HCT116 (cell line): ENCODE results near the gene FAM53A. TPM values are rescaled to one million over a fixed set of nuclear protein-coding genes. Genes with fewer than 3 reads are reported as not detected.

Source experiments
- ATAC-seq: fragments of 200-7000 bp; cut with Tn5 transposase; 2 replicates; pipeline ENCODE4 v1.9.1; 2020; ENCODE audit warnings: mild to moderate bottlenecking, moderate library complexity
- BruUV-seq: library from RNA; stranded (reverse); fragments of 400-500 nt; replicated peaks from 2 replicates; lab custom pipeline; 2021; lab: Mats Ljungman, UMichigan
- CTCF ChIA-PET: fragments of 300-600 bp; sonication (Branson Sonifier 250); formaldehyde crosslinking; loops from one replicate; lab custom pipeline; 2021; ENCODE audit warnings: antibody characterized with exemption; lab: Charles Lee
- POLR2A ChIA-PET: fragments of 300-600, 350-600 bp; sonication (Branson Sonifier 250); formaldehyde crosslinking; loops from one replicate; lab custom pipeline; 2021; ENCODE audit warnings: antibody characterized with exemption; lab: Charles Lee
- RAD21 ChIA-PET, 2 experiments: fragments of 300-600 bp; sonication (Branson Sonifier 250); formaldehyde crosslinking; loops; one replicate each; lab custom pipeline; 2023; ENCODE audit warnings: low total read pairs in 2 of 2; ENCODE audit not compliant: uncharacterized antibody in 2 of 2, unreplicated experiment in 2 of 2, low non-redundant PET in 1 of 2; lab: Charles Lee
- DNase-seq: peaks from one replicate; pipeline ENCODE4 v3.0.0-alpha.2; 2010; ENCODE audit warnings: low read depth, low spot score
- H2AFZ ChIP-seq: fragments of 200-600 bp; shearing (Covaris generic), sonication (generic); 2 replicates; pipeline ENCODE4 v1.6.1; 2017; ENCODE audit warnings: low read depth, mixed run types, mixed read lengths, antibody characterized with exemption, low read length; ENCODE audit not compliant: poor library complexity, severe bottlenecking
- H3K27ac ChIP-seq: 2 replicates; pipeline ENCODE4 v1.5.1; 2012; ENCODE audit warnings: low read depth, low read length
- H3K27me3 ChIP-seq: fragments of 200-600 bp; sonication (generic); 2 replicates; pipeline ENCODE4 v1.6.1; 2016; ENCODE audit warnings: mixed run types, low read length, mixed read lengths; ENCODE audit not compliant: insufficient read depth
- H3K36me3 ChIP-seq, 2 experiments: fragments of 200-500 bp in 1 of 2; fragments of 200-600 bp in 1 of 2; sonication (Bioruptor generic) in 1 of 2; sonication (generic) in 1 of 2; 2 replicates each; pipeline versions ENCODE4 v1.5.1 to v1.6.1; 2014 to 2016; ENCODE audit warnings: low read length in 2 of 2, inconsistent platforms in 1 of 2, mixed read lengths in 1 of 2, mixed run types in 1 of 2; ENCODE audit not compliant: insufficient read depth in 2 of 2, control insufficient read depth in 1 of 2
- H3K4me1 ChIP-seq, 2 experiments: fragments of 200-600 bp in 1 of 2; sonication (generic) in 1 of 2; 2 replicates each; pipeline versions ENCODE4 v1.5.1 to v1.6.1; 2012 to 2017; ENCODE audit warnings: low read length in 2 of 2, inconsistent platforms in 1 of 2, mild to moderate bottlenecking in 1 of 2, mixed read lengths in 1 of 2, mixed run types in 1 of 2, moderate library complexity in 1 of 2; ENCODE audit not compliant: insufficient read depth in 2 of 2, control insufficient read depth in 1 of 2
- H3K4me2 ChIP-seq: fragments of 200-600 bp; sonication (generic); 2 replicates; pipeline ENCODE4 v1.6.1; 2017; ENCODE audit warnings: mixed run types, low read length, mixed read lengths
- H3K4me3 ChIP-seq, 2 experiments: fragments of 200-600 bp in 1 of 2; sonication (generic) in 1 of 2; replicated peaks in 1 of 2; 2 replicates each; pipeline ENCODE4 v1.5.1; 2011 to 2016; ENCODE audit warnings: low read length in 2 of 2, control low read depth in 1 of 2, low read depth in 1 of 2, mild to moderate bottlenecking in 1 of 2, mixed read lengths in 1 of 2, mixed run types in 1 of 2
- H3K79me2 ChIP-seq: fragments of 200-600 bp; sonication (generic); 2 replicates; pipeline ENCODE4 v1.6.1; 2017; ENCODE audit warnings: mild to moderate bottlenecking, mixed run types, low read length, moderate library complexity, mixed read lengths; ENCODE audit not compliant: insufficient read depth
- H3K9ac ChIP-seq: fragments of 200-600 bp; sonication (generic); 2 replicates; pipeline ENCODE4 v1.6.1; 2016; ENCODE audit warnings: low read length, mixed read lengths
- H3K9me2 ChIP-seq: fragments of 200-600 bp; sonication (generic), shearing (Covaris generic); 2 replicates; pipeline ENCODE4 v1.6.1; 2017; ENCODE audit warnings: mixed run types, mild to moderate bottlenecking, moderate library complexity; ENCODE audit not compliant: insufficient read depth
- H3K9me3 ChIP-seq, 2 experiments: fragments of 200-500 bp in 1 of 2; fragments of 200-600 bp in 1 of 2; sonication (Bioruptor generic) in 1 of 2; sonication (generic) in 1 of 2; 2 replicates each; pipeline ENCODE4 v1.6.1; 2014 to 2017; ENCODE audit warnings: low read length in 2 of 2, mixed read lengths in 2 of 2, inconsistent platforms in 1 of 2, low read depth in 1 of 2, mild to moderate bottlenecking in 1 of 2, mixed run types in 1 of 2, moderate library complexity in 1 of 2; ENCODE audit not compliant: control insufficient read depth in 1 of 2, insufficient read depth in 1 of 2
- H4K20me1 ChIP-seq: fragments of 200-600 bp; sonication (generic), shearing (Covaris generic); 2 replicates; pipeline ENCODE4 v1.6.1; 2017; ENCODE audit warnings: mixed run types, mild to moderate bottlenecking, moderate library complexity; ENCODE audit not compliant: insufficient read depth
- EZH2phosphoT487 ChIP-seq: fragments of 200-600 bp; IDR thresholded peaks from 2 replicates; pipeline ENCODE4 v1.6.1; 2018; ENCODE audit warnings: antibody characterized with exemption, borderline replicate concordance
- MAX ChIP-seq: IDR thresholded peaks from 2 replicates; pipeline ENCODE4 v1.6.1; 2012
- RAD21 ChIP-seq: IDR thresholded peaks from 2 replicates; pipeline ENCODE4 v1.6.1; 2012; ENCODE audit warnings: low read depth, mild to moderate bottlenecking
- TCF7L2 ChIP-seq: IDR thresholded peaks from 2 replicates; pipeline ENCODE4 v1.7.0; 2011; ENCODE audit warnings: borderline replicate concordance, inconsistent platforms; ENCODE audit not compliant: insufficient read depth, insufficient read length; ENCODE audit errors: extremely low read depth
- ZFX ChIP-seq: fragments of 450-650 bp; IDR thresholded peaks from 2 replicates; pipeline ENCODE4 v1.6.1; 2017
- intact Hi-C: fragments of 100-400 bp; cut with micrococcal nuclease; formaldehyde crosslinking; loops from 2 replicates; pipeline ENCODE4 v1.10.0; 2022
- total RNA-seq: library from RNA; stranded (reverse); gene quantifications from one replicate; pipeline ENCODE4 v1.2.1, GENCODE V29; 2021; ENCODE audit not compliant: unreplicated experiment
- TF ChIP-seq, protein P1 (sequence below): IDR thresholded peaks from 2 replicates; pipeline ENCODE4 v1.6.1; 2012

FAM53A gene
- total RNA-seq, 1 experiment from 2014 or later: 1.1 TPM

- H3K9ac ChIP-seq: no peak overlapping the region
- intact Hi-C loops: no loop called here
- H4K20me1 ChIP-seq: no peaks in the 10 kb centered on the region
- no peak overlapping the region for H3K27ac ChIP-seq
- CTCF ChIA-PET: no interaction called here
- ATAC-seq (no peak), DNase-seq (no peak)
- H3K9me2 ChIP-seq: no peaks in the 10 kb centered on the region
- H3K9me3 ChIP-seq: no peaks in the 10 kb centered on the region
- no peak overlapping the region for H2AFZ ChIP-seq
- POLR2A ChIA-PET: no interaction called here
- no peak overlapping the region for H3K4me3 ChIP-seq
- H3K79me2 ChIP-seq: no peaks in the 10 kb centered on the region
- H3K36me3 ChIP-seq: no peaks in the 10 kb centered on the region
- H3K27me3 ChIP-seq: no peaks in the 10 kb centered on the region
- TF ChIP-seq TCF7L2 (no peak), RAD21 (no peak), ZFX (no peak), EZH2phosphoT487 (no peak), MAX (no peak)
- TF ChIP-seq, all 23 proteins: peak for 0
- no TSS peak for BruUV-seq
- H3K4me1 ChIP-seq: peaks cover 0 to 1% of the 10 kb centered on the region in 2 experiments; a peak in 1 of 4 replicates
- RAD21 ChIA-PET: no interaction called here
- H3K4me2 ChIP-seq: no peak overlapping the region
Observed at GRCh38 chr4:1598206-1599025, 85.7 kb downstream of the FAM53A start.

DNA sequence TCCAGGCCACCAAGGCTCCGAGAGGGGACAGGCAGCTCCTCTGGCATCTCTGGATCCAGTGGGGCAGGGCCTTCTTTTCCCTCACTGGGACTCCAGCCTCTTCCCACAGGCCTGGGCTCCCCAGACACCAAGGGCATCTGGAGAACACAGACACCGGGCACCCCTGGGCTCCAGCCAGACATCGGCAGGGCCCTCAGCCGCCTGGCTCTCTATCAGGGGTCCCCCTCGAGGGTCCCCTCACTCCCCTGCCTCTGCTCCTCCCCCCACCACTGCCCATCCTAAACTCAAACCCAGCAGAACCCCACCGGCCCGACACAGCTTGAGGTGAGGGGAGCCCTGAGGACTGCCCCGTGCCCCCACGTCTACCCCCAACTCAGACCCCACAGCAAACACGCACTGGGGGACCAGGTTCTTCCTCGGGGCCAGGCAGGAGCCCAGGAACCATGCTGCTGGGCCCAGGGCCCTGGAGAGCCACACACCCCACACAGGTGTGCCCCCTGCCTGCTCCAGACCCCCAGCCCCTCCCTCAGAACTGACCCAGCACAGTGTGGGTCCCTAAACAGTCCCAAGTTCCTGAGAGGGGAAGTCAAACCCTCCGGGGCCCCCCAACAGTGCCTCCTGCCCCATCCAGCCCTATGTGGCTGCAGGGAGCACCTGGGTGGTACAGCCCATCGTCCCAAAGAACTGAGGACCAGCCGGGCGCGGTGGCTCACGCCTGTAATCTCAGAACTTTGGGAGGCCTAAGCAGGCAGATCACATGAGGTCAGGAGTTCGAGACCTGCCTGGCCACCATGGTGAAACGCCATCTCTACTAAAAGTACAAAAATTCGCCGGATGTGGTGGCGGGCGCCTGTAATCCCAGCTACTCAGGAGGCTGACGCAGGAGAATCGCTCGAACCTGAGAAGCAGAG is 86.8 kb downstream of the FAM53A start:
- ATAC-seq (no peak), DNase-seq (no peak)
- RAD21 ChIA-PET: no interaction called here
- Histone ChIP-seq H3K9ac (no peak overlapping the region), H3K79me2 (no peaks in the 10 kb centered on the region), H3K9me2 (no peaks in the 10 kb centered on the region), H3K27me3 (no peaks in the 10 kb centered on the region), H3K9me3 (no peaks in the 10 kb centered on the region), H3K4me1 (no peaks in the 10 kb centered on the region), H3K4me2 (no peak overlapping the region), H3K36me3 (no peaks in the 10 kb centered on the region), H2AFZ (no peak overlapping the region), H4K20me1 (no peaks in the 10 kb centered on the region), H3K27ac (no peak overlapping the region), H3K4me3 (no peak overlapping the region)
- CTCF ChIA-PET: no interaction called here
- TF ChIP-seq, protein P1, sequence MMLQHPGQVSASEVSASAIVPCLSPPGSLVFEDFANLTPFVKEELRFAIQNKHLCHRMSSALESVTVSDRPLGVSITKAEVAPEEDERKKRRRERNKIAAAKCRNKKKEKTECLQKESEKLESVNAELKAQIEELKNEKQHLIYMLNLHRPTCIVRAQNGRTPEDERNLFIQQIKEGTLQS: no peak
- POLR2A ChIA-PET: no interaction called here
- no TSS peak for BruUV-seq
- intact Hi-C loops: no loop called here
